HG02884 (cell line): ENCODE results near the gene OPRD1.
"Not testable (repeated sequence)": the region's sequence is repeated elsewhere in the genome, so short reads cannot be mapped to it uniquely, and the experiment has no call there.

Source experiments
- ATAC-seq: cut with Tn5 transposase; IDR thresholded peaks from one replicate; pipeline ENCODE4 v1.9.1; 2021; ENCODE audit warnings: mild to moderate bottlenecking, moderate library complexity; ENCODE audit not compliant: unreplicated experiment

Gene OPRD1

DNA sequence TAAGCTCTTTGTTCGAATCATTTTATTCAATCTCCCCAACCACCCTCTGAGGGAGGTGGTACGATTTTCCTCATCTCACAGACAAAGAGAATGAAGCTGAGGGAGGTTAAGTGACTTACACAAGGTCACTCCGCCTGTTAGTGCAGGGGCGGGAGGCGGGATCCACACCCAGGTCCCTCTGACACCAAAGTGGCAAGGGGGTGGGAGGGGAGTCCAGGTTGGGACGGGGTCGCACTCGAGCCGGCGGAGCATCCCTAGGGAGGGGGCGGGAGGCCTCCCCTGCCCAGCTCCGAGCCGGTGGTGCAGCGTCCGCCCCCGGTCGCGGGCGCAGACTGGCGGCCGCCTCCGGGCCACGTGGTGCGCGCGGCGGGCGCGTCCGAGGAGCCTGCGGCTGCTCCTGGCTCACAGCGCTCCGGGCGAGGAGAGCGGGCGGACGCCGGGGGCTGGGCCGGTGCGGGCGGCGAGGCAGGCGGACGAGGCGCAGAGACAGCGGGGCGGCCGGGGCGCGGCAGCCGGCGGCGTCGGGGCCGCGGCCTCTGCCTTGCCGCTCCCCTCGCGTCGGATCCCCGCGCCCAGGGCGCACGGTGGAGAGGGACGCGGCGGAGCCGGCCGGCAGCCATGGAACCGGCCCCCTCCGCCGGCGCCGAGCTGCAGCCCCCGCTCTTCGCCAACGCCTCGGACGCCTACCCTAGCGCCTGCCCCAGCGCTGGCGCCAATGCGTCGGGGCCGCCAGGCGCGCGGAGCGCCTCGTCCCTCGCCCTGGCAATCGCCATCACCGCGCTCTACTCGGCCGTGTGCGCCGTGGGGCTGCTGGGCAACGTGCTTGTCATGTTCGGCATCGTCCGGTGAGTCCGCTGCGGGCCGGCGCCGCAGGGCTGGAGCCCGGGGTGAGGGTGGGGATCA, at the start of gene OPRD1:
Gene OPRD1 (plus strand): TSS at position 405 of the 903 bp plus-strand sequence. CDS start 214 bp downstream, at position 619.
- no peak for ATAC-seq

DNA sequence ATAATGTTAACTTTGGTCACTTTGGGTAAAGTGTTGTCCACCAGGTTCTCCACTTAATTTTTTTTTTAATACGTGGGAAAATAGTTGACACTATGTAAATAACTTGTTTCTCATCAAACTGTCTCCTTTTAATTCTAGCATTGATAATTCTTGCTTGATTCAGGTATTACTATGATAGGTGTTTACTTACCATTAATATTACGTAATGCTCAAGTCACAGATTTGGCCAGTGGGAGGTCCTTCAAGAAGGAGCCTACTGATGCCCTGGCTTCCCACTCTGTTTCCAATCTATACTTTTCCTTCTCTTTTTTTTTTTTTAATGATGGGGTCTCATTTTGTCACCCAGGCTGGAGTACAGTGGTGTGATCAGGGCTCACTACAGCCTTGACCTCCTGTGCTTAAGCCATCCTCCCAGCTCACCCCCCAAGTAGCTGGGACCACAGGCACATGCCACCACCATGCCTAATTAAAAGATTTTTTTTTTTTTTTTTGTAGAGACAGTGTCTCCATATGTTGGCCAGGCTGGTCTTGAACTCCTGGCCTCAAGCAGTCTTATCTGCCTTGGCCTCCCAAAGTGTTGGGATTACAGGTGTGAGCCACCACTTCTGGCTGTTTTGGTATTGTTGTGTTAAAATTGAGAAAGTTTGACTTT, 45.3 kb upstream of the OPRD1 start:
- no peak for ATAC-seq

DNA sequence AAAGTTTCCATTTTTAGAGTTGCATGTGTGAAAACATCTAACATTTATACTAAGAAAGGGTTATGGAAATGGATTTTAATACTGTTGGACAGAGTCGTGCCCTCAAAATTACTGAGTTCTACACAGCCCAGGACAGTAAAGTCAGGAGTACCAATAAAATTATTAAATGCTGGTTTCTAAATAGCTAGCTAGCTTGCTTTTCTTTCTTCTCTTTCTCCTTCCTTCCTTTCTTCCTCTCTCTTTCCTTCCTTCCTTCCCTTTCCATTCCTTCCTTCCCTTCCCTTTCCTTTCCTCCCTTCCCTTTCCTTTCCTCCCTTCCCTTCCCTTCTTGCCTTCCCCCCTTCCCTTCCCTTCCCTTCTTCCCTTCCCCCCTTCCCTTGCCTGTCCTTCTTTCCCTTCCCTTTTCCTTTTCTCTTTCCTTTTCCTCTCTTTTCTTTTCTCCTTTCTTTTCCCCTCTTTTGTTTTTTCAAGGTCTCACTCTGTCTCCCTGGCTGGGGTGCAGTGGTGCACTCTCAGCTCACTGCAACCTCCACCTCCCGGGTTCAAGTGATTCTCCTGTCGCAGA, 41.3 kb upstream of the OPRD1 start:
- ATAC-seq = no peak

DNA sequence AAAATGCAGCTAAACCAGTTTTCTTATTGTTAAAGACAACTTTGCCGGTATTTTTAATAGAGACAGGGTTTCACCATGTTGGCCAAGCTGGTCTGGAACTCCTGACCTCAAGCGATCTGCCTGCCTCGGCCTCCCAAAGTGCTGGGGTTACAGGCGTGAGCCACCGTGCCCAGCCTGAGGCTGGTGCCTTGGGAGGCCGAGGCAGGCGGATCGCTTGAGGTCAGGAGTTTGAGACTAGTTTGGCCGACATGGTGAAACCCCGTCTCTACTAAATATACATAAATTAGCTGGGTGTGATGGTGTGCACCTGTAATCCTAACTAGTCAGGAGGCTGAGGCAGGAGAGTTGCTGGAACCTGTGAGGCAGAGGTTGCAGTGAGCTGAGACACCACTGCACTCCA, 40.0 kb upstream of the OPRD1 start:
- ATAC-seq = not testable (repeated sequence)

DNA sequence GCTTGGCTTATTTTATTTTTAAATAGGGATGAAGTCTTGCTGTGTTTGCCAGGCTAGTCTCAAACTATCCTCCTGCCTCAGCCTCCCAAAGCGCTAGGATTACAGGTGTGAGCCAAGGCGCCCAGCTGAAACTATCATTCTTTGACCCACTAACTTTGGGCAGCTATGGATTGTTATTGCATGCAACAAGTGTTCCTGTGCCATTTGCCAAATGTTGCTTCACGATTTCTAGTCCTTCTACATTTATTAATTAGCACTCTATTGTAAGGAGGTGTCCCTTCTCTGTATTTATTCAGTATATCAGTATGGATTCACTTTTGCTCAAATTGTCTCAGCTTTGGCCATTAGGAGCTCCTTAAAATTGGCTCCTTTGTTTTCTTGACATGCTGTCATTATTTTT, 38.9 kb upstream of the OPRD1 start:
- ATAC-seq = no peak

DNA sequence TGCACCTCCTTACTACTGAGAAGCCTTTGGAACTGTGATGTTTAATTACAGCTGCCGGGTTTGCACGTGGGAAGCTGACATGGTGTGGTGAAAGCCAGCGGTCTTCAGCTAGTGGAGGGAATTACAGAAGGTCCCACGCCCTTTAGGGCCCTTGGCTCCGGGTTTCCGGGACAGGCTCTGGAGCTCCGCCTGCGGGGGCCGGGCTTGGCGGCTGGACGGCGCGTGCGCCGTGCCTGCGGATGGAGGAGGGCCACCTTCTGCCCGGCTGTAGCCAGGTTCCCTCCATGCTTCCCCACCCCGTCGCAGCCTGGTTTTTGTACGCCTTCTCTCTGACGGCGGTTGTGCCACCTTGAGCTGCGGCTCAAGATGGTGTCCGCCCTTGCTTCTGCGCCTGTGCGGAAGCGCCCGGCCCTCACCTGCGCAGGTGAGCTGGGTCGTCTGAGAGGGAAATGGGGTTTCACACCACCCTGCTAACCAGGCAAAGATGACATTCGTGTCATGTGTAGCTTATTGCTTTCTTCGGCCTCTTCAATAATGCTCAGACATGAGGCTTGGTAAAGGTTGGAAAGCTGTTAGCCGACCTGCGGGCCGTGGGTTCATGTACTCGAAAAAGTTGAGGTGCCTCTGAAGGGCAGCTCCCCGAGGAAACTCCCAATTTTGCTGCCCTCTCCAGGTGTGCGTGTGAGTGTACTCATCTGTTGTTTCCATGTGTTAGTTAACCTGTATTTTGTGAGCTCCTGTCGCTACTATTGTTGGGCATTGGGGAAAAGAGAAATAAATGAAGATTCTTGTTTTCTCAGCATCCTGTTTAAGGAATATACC, 36.6 kb upstream of the OPRD1 start:
- ATAC-seq = no peak

DNA sequence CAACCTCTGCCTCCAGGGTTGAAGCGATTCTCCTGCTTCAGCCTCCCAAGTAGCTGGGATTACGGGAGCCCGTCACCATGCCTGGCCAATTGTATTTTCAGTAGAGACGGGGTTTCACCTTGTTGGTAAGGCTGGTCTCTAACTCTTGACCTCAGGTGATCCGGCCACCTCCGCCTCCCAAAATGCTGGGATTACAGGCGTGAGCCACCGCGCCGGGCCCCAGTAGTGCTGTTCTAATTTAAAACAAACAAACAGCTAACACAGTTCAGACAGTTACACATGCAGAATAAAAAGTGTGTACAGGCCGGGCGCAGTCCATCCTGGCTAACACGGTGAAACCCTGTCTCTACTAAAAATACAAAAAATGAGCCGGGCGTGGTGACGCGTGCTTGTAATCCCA, 35.6 kb upstream of the OPRD1 start:
- no peak for ATAC-seq

DNA sequence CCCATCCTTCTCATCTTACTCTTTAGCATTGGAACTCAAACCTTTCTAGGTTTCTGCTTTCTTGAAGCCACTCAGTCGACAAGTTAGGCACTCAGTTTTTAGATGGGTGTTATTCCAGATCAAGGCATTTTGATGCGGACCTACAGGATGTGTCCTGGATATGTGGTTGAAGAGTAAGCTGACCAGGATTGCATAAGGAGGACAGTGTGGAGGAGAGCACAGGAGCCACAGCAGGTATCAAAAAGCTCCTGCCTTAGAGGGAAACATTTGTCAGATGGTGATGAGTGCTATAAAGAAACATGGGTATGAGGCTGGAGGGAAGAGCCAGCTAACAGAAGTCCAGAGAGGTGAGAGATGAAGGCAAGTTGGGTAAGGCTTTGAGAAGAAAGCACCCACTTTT, 33.9 kb upstream of the OPRD1 start:
- no peak for ATAC-seq

DNA sequence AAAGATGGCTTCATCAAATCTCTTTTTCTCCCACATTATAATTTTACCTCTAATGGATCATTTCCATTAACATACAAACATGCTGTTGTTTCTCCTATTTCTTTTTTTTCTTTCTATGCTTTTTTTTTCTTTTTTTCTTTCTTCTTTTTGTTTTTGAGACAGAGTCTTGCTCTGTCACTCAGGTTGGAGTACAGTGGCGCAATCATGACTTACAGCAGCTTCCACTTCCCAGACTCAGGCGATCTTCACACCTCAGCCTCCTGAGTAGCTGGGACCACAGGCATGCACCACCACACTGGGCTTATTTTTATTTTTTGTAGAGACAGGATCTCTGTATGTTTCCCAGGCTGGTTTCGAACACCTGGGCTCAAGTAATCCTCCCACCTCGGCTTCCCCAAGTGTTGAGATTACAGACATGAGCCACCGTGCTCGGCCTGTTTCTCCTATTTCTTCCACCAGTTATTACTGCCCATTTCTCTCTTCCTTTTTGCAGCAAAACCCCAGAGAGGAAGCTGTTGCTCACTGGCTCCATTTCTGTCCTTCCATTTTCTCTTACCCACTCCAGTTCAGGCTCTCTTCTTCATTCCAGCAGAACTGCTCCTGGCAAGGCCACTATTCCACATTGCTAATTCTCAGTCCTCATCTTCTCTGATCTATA, 32.1 kb upstream of the OPRD1 start:
- no peak for ATAC-seq

DNA sequence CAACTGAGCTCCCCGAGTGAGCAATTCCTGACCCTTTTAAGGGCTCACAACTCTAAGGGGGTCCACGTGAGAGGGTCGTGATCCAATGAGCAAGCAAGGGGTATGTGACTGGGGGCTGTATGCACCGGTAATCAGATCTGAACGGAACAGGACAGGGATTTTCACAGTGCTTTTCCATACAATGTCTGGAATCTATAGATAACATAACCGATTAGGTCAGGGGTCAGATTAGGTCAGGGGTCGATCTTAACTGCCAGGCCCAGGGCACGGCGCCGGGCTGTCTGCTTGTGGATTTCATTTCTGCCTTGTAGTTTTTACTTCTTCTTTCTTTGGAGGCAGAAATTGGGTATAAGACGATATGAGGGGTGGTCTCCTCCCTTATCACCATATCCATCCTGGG, 30.7 kb upstream of the OPRD1 start:
- no peak for ATAC-seq

DNA sequence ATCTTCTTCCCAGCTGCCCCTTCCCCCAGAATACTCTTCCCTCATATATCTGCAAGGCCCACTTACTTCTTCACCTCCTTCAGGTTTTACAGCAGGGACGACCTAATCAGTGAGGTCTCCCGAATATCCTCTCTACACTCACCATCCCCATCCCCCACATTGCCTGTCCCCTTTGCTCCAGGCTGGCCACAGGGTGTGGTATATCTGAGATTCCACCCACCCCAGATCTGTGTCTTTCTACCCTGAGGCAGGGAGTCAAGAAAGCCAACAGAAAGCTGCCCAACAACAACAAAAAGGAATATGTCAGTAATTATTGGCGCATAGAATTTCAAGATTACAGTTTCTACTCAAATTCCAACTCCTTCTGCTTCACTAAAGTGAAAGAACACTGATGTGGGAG, 30.0 kb upstream of the OPRD1 start:
- no peak for ATAC-seq

DNA sequence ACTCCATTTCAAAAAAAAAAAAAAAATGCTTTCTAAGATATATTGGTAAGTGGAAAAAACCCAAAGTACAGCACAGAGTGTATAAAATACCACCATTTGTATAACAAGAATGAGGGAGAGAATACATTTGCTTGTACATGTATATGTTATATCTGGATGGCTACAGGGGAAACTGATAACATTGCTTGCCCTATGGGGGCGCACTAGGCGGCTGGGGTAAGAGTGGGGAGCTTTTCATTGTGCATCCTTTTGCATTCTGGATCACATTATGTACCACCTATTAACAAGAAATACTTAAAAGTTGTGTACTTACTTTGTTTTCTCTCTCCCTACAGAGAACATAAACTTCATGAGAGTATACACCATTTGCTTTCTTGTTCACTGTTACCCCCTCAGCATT, 28.6 kb upstream of the OPRD1 start:
- no peak for ATAC-seq

DNA sequence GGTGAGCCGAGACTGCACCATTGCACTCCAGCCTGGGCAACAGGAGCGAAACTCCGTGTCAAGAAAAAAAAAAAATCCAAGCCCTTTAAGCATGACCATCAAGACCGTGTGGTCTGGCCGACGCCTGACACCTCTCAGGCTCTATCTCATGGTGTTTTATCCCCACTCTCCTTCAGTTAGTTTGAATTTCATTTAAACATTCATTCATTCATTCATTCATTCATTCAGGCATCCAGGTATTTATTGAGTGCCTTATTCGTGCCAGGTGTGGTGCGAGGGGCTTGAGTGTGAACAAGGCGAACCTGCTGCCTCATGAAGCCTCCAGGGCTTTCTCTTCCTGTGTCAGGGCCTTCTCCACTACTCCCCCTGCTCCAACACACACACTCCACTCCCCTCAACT, 22.6 kb upstream of the OPRD1 start:
- ATAC-seq = no peak

DNA sequence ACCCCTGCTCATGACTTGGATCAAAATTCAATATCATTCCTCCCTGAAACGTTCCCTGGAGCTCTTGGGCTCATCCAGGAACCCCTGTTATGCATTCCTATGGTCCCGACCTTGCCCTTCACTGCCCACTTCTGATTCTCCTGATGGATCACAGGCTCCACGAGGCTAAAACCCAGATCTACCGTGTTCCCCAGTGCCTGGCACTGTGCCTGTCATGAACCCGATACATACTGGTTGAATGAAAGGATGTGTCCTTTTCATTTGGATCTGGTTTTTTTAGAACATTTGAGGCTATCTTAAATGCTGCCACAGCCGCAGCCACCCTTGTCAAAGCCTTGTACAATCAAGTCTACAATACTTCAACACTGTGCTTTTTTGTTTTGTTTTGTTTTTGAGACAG, 22.2 kb upstream of the OPRD1 start:
- no peak for ATAC-seq

DNA sequence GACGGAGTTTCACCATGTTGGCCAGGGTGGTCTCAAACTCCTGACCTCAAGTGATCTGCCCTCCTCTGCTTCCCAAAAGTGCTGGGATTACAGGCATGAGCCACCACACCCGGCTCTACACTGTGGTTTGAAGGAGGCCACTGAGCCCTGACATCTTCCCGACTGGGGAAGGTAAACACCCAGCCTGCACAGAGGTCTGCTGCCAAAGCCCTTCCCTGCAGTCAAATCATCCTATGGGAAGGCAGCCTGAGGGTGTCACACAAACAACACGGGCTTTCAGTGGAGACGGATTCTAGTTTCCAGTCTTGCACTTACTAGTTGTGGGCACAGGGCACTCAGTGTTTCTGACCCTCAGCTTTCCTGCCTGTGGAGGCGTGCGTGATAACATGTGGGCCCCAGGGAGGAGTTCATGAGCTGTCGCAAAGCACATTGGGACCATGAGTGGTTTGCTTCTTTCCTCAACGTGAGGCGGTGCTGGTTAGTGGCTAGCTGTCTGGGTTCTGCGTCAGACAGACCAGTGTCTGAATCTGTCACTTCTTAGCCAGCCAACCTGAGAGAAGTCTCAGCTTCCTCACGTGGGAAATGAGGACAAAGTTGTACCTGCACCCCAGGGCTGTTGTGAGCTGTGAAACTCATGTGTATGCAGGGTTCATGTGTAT, 21.5 kb upstream of the OPRD1 start:
- no peak for ATAC-seq

DNA sequence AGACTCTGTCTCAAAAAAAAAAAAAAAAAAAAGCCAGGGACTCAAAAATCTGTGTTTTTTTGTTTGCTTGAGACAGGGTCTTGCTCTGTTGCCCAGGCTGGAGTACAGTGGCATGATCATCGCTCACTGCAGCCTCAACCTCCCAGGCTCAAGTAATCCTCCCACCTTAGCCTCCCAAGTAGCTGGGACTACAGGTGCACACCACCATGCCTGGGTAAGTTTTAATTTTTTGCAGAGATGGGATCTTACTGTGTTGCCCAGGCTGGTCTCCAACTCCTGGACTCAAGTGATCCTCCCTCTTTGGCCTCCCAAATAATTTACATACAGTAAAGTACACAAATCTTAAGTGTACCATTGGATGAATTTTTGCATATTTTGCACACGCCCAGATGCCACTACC, 20.0 kb upstream of the OPRD1 start:
- ATAC-seq = not testable (repeated sequence)

DNA sequence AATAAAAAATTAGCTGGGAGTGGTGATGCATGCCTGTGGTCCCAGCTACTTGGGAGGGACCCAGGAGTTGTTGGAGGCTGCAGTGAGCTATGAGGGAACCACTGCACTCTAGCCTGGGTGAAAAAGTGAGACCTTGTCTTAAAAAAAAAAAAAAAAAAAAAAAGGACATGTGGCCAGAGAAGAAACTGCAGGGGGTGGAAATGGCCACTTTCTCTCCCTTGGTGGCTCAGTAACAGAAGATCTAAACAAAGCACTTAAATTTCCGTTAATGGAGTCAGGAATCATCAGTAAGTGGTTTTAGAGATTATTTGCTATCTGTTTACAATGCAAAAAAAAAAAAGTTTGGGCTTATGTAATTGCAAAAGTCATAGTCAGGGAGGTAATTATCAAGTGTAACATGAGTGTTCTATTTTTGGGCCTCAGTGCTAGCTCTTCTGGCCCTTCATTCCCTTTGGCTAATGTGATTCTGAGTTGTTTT, 19.3 kb upstream of the OPRD1 start:
- no peak for ATAC-seq

DNA sequence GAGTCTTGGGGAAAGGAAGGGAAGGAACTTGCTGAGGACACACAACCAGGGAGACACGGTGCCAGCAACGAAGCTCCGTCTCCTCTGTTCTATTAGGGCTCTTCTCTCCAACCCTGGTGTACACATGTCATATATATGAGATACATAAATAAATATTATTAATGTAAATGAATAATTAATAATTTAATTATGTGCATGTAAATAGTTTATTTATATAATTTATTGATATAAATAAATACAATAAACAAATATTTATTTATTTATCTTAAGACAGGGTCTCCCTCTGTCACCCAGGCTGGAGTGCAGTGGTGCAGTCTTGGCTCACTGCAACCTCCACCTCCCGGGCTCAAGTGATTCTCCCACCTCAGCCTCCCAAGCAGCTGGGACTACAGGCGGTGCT, 17.4 kb upstream of the OPRD1 start:
- ATAC-seq = not testable (repeated sequence)

DNA sequence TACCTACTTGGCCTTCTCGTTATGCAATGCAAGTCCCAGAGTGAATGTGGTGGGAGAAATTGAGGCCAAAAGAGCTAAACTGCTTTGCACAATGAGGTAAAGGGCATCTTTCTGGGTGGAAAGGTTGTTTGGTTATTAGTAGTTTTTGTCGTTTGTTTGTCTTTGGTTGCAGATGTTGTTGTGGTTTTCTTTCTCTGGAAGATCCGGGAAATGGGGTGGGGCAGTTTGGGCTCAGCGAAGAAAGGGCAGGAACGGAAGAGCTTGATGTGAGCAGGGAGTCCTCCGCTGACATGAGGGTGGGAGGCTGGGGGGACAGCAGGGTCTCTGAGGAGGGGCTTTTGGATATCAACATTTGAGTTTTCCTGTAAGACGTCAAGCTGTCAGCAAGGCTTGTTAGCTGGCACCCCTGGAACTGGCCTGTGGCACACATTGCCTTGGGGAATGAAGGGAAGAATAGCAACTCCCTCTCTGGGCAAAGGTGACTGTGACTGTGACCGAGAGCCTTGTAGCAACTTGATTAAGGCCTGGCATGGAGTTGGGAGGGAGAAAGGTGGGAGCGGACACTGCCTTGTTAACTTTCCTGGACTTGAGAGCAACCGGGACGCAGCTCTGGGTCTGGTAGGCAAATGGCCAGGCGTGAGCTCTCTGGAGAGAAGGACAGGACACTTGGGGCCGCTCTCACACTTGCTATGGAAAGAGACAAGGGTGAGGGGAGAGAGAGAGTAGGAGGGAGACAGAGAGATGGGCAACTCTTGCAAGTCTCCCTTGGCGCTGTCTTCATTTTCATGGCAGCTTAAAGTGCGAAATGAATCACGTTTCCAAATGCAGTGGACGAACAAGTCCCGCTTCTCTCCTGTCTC, 15.4 kb upstream of the OPRD1 start:
- no peak for ATAC-seq
